ENCODE measurements around the gene TYW1B.
"Not testable (repeated sequence)": the region's sequence is repeated elsewhere in the genome, so short reads cannot be mapped to it uniquely, and the experiment has no call there.

GRCh38 chr7:72808511-72808910 lies 19.5 kb downstream of the TYW1B start:
- not testable (repeated sequence) for TF ChIP-seq CTCF (IDR thresholded peaks at IDR 0.05; ENCODE audit: low read depth, low read length, poor library complexity, severe bottlenecking); EZH2phosphoT487 (IDR thresholded peaks at IDR 0.05; ENCODE audit: borderline replicate concordance, low read length)
